Measurements from ENCODE around the gene PKP3.
A peak's percentile ranks its signal among the peaks of the same experiment; 100 is the strongest.
"Not testable (repeated sequence)": the region's sequence is repeated elsewhere in the genome, so short reads cannot be mapped to it uniquely, and the experiment has no call there.

The PKP3 gene, protein sequence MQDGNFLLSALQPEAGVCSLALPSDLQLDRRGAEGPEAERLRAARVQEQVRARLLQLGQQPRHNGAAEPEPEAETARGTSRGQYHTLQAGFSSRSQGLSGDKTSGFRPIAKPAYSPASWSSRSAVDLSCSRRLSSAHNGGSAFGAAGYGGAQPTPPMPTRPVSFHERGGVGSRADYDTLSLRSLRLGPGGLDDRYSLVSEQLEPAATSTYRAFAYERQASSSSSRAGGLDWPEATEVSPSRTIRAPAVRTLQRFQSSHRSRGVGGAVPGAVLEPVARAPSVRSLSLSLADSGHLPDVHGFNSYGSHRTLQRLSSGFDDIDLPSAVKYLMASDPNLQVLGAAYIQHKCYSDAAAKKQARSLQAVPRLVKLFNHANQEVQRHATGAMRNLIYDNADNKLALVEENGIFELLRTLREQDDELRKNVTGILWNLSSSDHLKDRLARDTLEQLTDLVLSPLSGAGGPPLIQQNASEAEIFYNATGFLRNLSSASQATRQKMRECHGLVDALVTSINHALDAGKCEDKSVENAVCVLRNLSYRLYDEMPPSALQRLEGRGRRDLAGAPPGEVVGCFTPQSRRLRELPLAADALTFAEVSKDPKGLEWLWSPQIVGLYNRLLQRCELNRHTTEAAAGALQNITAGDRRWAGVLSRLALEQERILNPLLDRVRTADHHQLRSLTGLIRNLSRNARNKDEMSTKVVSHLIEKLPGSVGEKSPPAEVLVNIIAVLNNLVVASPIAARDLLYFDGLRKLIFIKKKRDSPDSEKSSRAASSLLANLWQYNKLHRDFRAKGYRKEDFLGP

DNA sequence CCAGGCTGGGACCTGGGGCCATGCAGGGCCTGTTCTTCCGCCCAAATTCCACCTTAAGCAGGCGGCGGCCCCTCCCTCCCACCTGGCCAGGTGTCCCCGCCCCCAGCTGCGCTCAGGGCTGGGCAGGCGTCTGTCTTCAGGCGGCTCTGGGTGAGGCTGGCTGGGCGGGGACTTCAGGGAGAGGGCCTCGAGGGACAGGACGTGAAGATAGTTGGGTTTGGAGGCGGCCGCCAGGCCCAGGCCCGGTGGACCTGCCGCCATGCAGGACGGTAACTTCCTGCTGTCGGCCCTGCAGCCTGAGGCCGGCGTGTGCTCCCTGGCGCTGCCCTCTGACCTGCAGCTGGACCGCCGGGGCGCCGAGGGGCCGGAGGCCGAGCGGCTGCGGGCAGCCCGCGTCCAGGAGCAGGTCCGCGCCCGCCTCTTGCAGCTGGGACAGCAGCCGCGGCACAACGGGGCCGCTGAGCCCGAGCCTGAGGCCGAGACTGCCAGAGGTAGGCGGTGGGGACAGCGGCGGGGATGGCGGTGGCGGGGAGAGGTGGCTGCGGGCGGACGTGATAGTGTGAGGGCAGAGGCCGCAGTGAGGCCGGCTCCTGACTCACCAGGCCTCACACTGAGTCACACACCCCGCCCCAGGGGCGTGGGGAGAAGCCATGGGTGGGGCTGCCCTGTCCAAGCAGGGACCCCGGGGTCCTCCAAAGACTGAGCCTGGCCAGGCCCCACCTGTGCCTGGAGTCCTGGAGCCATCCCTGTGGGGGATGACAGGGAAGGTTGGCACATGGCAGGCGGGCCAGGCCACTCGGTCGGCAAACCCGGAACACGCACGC is at the start of gene PKP3:
PKP3 (plus strand) TSS at position 176 of the 824 bp plus-strand sequence; CDS start at position 260, 84 bp downstream.
- DNase-seq = peak; percentile 70

DNA sequence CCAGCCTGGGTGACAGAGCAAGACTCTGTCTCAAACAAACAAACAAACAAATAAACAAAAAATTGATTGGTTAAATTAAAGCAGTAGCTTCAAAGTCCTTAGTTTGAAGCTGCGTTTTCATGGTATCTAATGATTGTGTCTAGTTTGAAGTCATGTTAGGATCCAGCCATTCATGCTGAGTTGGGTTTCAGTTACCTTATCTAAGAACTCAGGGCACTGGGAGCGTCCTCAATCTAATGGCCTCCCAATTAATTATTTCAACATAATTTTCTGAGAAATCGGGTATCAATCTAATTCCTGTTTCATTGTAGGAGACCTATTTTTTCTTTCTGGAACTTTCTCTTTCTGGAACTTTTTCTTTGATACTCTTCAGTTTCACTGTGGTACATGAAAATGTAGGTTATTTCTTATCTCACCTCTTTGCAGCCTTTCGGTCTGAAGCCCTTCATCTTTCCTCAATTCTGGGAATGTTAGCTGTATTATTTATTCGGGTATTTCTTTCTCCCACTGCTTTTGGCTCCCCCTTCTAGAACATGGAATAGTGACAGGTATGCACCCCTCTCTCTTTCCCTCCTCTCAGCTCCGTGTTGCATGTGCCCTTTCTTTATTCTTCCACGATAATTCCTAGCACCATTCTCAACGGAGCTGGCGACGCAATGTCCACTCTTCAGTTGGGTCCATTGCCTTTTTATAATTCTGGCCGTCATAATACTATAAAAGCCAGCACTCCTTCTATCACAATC is 49.0 kb upstream of the PKP3 start:
- DNase-seq = no peak

DNA sequence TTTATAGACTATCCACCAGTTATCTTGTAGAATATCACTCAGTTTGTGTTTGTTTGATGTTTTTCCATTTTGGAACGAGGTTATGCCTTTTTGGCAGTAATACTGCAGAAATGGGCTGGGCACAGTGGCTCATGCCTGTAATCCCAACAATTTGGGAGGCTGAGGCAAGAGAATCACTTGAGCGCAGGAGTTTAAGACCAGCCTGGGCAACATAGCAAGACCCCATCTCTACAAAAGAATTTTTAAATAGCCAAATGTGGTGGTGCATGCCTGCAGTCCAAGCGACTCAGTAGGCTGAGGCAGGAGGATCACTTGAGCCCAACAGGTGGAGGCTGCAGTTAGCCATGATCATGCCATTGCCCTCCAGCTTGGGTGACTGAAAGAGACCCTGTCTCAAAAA is 47.5 kb upstream of the PKP3 start:
- DNase-seq = no peak

DNA sequence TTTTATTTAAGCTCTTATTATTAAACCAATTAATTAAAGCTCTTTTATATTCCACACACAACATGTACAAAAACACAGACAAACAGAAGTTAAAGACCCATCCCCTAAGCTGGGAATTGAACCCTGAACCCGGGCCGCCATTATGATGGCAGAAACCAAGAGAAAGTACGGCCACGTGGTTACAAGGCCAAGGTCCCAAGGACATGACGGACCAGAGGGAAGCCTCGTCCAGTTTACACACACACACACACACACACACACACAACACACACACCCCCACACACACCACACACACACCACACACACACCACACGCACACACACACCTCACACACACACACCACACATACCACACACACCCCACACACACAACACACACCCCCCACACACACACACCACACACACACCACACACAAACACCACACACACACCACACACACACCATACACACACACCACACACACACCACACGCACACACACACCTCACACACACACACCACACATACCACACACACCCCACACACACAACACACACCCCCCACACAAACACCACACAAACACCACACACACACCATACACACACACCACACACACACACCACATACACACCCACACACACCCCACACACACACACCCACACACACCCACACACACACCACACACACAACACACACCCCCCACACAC is 44.6 kb upstream of the PKP3 start:
- not testable (repeated sequence) for DNase-seq

DNA sequence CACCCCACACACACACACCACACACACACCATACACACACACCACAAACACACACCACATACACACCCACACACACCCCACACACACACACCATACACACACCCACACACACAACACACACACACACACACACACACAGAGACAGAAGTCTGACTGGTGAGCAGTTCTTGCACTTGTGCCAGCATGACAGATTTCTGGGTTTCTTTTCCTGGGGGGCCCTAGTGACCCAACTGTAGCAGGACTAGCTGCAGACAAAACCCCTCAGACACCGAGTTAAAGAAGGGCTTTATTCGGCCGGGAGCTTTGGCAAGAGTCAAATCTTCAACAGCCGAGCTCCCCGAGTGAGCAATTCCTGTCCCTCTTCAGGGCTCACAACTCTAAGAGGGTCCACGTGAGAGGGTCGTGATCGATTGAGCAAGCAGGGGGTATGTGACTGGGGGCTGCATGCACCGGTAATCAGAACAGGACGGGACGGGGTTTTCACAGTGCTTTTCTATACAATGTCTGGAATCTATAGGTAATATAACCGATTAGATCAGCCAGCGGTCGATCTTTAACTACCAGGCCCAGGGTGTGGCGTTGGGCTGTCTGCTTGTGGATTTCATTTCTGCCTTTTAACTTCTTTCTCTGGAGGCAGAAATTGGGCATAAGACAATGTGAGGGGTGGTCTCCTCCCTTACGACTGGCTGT is 43.8 kb upstream of the PKP3 start:
- DNase-seq = not testable (repeated sequence)

DNA sequence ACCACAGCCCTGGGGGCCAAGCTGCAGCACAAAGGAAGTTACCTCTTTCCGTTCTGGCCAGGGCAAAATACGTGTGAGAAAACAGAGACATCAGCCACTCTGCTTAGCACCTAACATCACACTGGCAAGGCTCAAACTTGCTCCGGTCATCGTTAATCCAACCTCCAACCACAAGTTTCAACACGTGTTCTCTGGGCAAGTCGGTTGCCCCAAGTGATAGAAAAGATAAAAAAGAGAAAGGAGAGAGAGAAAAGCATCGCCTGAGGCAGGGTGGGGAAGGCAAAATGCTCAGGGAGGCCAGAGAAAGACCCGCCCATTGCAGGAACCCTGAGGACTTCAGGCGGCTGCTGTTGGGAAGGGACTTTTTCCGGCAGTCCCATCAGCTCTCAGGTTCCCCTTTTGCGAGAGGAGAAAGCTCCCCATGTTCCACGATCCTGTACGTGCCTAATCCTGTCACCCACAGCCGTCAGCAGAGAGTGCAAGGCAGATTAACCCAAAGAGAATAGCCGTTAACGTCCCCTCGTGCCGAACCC is 43.2 kb upstream of the PKP3 start:
- DNase-seq = no peak

DNA sequence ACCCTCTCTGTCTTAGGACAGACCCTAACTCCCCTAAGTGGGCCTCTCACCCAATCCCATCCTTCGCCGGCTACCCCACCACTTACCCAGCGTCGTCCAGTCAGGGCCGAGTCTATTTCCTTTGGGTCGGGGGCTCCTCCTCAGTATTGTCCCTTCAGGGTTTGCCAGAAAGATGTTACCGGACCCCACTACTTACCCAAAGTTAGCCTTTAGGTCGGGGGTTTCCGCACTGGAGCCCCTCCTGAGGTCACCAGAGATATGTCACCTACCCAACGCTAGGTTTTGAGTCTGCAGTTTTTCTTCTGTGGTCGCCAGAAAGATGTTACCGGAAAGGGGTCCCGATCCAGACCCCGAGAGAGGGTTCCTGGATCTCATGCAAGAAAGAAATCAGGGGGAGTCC is 42.6 kb upstream of the PKP3 start:
- no peak for DNase-seq

DNA sequence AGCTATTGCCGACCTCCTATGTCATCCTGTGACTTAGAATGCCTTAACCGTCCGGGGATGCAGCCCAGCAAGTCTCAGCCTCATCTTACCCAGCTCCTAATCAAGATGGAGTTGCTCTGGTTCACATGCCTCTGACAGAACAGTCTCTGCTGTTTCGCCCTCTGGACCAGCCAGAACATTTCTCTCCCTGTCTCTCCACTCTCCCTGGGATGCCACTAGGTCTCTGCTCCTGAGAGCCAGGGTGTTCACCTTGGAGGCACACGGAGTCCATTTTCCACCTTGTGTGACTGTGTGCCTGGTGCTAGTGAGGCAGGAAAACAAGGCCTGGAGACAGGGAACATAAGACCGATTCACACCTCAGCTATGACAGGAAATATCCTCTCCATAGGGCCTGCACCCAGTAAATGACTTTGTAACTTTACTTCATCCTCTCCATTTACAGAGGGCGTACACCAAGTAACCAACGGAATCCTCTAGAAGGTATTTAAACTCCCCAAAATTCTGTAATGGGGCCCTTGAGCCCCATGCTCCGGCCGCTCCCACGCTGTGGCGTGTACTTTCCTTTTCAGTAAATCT is 41.5 kb upstream of the PKP3 start:
- no peak for DNase-seq

DNA sequence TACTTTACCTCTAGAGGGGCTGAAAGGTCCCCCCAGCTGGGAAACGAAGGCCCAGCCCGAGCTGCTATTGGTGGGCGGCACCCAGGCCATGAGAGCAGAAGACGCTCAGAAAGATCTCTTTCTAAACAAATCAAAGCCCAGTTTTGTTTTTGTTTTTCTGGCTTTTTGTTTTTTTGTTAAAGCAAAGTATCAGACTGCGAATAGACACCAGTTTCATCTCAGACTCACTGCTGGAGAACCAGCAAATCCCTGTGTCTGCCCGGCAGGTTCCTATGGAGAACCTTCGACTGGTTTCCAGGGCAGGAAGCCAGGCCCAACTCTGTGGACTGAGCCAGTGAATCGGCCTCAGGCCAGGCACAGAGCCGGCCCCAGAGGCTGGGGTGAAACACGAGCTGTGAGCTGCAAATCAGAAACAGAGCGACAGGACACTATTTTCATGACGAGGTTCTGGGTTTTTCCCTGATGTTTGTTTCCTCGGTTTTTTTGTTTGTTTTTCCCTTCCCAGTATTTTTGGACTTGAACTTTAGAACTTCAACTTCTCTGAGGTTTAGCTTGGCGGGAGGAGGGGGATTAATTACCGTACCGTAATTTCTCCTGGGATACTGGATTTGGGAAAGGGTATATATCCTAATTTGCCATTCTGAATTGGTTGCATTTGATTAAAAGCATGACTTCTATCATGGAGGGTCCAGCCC is 40.7 kb upstream of the PKP3 start:
- no peak for DNase-seq

DNA sequence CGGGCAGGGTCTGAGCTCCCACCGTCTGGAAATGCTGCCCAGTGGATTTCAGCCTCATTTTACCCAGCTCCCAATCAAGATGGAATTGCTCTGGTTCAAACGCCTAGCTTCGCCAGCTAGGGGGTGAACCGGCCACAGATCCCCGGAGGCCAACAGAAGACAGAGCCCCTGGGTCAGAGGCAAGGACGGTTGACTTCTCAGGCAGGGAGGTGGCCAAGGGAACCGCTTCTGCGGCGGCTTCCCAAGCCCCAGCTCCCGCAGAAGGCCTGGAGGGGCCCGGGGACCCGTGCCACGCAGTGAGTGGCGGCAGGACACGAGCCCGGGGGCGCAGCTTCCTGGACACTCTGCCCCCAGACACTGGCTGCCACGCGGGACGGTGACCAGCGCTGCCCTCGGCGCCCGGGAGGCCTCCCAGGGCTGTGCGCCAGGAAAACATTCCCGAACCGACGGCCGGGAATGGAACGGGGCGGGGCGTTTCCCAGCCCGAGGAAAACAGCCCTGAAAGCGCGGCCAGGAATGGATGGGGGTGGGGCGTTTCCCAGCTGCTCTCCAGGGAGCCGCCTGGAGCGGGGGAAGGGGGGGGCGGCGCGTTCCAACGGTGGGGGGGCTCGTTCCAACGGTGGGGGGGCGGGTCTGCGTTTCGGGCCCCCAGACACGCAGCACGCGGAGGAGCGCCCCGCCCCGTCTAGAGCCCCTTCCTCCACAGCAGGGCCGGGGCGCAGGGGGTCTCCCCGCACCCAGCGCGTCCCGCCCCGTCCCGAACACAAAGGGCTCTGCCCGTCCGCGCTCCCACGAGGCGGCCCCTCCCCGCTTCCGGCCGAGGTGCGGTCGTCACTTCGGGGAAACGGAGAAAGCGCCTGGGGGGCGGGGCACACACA is 38.2 kb upstream of the PKP3 start:
- peak; percentile 61 for DNase-seq

DNA sequence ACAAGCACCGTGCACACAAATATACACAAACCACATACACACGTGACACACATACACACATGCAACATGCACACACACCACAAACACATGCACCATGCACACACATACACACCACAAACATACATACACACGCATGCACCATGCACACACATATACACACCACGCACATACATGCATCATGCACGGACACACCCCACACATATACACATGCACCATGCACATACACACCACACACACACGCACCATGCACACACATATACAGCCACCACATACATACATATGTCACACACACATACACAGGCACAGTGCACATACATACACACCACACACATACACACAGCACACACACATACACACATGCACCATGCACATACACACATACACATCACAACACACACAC is 37.4 kb upstream of the PKP3 start:
- DNase-seq = no peak

DNA sequence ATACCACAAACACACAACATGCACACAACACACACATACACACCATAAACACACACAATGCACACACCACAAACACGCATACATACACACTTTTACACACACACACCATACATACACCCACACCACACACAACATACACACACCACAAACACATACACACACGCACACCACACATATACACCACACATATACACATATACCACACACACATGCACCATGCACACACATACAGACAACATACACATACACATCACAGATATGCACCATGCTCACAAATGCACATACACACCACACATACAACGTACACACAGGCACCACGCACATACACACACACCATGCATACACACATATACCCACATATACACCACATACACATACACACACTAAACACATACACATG is 36.4 kb upstream of the PKP3 start:
- DNase-seq = no peak

DNA sequence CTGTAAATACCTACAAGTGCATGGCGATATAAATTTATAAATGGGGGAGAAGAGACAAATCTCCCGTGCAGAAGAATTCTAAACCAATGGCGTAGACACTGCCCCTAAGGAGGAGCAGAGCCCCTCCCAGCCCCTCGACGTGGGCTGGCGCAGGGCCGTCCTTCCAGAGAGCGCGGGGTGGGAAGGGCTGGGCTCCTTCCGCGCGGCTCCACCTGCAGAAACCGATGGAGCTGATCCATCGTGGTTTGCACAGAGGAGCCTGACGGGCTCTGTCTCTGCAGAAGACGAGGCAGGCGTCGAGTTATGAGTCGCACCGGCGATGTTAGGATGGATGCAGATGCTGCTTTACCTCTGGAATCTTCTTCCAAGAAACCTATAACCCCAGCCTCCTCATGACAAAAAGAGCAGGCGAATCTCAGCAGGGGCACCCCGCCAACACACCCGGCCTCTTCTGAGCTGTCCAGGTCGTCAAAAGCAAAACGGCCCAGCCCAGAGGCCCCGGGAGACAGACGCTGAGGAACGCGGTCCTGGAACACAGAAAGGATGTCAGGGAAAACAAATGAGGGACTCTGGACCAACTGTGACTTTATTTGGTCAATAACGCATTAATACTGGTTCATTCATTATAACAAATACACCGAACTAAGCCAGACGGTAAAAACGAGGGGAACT is 35.7 kb upstream of the PKP3 start:
- no peak for DNase-seq

DNA sequence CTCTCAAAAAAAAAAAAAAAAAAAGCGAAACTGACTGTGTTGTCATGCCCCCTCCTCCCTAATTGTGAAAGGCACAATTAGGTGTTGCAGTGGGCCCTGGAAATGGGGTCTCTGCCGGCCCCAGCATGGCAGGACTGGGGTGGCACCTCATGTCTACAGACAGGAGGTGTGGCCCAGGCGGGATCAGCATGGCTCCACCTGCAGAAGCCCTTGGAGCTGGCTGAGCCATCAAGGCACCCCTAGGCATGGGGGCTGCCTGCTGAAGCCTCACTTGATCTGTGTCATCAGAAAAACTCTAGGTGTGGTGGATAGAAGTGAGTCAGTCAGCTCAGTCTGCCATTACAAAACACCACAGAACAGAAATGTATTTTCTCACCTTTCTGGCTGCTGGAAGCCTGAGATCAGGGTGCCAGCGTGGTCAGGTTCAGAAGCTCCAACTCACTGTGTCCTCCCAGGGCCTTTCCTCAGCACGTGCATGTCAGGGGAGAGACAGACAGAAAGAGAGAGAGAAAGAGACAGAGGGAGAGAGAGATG is 34.8 kb upstream of the PKP3 start:
- DNase-seq = no peak

DNA sequence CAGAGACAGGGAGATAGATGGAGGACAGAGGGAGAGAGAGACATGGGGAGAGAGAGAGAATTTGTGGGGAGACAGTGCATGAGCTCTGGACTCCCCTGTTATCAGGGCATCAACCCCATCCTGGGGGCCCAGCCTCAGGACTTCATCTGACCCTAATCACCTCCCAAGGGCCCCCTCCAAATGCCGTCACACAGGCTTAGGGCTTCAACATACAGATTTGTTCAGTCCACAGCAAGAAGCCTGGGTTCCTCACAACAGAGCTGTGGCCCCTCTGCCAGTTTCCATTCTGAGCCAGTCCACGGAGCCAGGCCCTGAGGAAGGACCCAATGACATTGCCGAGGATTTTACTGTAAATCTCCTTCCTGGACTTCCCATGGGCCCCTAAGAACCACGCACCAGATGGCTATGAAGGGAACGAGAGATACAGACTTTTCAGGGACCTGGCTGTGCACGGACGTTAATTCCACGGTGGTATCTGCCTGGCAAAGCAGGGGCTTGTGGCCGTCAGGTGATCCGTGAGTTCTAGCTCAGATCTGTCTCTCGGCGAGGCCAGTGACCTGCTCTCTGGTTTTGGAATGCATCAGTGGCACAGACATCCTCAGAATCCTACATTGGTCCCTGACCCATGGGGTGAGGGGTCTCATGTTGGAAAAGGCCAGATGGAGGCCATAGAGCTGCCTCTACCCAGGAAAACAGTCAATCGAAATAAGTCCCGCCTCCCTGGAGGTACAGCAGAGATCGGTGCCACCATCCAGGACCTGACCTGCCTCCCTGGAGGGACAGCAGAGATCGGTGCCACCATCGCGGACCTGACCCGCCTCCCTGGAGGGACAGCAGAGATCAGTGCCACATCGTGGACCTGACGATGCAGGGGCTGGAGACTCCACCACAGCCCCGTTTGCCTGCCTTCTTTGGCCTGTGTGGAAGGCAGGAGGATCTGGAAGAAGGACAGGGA is 33.4 kb upstream of the PKP3 start:
- DNase-seq = no peak

DNA sequence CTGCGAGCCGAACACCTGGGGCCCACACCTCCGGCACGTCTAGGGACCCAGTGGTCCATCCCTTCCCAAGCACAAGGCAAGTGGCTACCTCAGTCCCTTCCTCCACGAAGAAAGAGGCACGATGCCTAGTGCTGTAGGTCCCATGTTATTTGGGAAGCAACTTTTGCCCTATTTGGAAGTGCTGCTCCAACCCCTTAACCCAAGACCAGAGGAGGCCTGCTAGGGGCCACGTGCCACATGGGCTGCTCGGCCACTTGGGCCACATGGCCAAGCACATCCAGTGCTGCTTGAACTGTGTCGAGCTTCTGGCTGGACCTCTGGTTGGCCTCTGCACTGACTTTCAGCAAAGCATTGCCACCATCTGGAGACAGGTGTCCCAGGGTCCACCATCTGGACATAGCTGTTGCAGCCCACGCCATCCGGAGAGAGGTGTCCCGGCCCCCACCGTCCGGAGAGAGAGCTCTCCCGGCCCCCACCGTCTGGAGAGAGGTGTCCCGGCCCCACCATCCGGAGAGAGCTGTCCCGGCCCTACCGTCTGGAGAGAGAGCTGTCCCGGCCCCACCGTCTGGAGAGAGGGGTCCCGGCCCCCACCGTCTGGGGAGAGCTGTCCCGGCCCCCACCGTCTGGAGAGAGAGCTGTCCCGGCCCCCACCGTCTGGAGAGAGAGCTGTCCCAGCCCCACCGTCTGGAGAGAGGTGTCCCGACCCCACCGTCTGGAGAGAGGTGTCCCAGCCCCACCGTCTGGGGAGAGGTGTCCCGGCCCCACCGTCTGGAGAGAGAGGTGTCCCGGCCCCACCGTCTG is 31.2 kb upstream of the PKP3 start:
- no peak for DNase-seq
